IMR-90 (cell line): ENCODE data around the gene PIAS1. TPM values are rescaled to one million over a fixed set of nuclear protein-coding genes. Genes with fewer than 3 reads are reported as not detected.

Experiments used
- ATAC-seq: fragments of 200-7000 bp; cut with Tn5 transposase; 2 replicates; pipeline ENCODE4 v1.9.1; 2020; ENCODE audit warnings: low read depth, mild to moderate bottlenecking, moderate library complexity
- BruUV-seq: library from RNA; stranded (reverse); fragments of 400-500 nt; replicated peaks from 2 replicates; lab custom pipeline; 2021; lab: Mats Ljungman, UMichigan
- CTCF ChIA-PET: fragments of 300-600 bp; formaldehyde crosslinking; extraction: SDS; loops from one replicate; lab custom pipeline; 2021; ENCODE audit warnings: antibody characterized with exemption; lab: Yijun Ruan, JAX
- POLR2A ChIA-PET: fragments of 300-600 bp; sonication (Branson Sonifier 250); formaldehyde crosslinking; loops from one replicate; lab custom pipeline; 2022; ENCODE audit warnings: antibody characterized with exemption; ENCODE audit not compliant: unreplicated experiment; lab: Charles Lee
- DNase-seq: peaks from one replicate; pipeline ENCODE4 v3.0.0; 2013
- H2AFZ ChIP-seq: replicated peaks from 2 replicates; pipeline ENCODE3; 2013; ENCODE audit warnings: low read length, mild to moderate bottlenecking; ENCODE audit not compliant: poor library complexity
- H2AK5ac ChIP-seq: 2 replicates; pipeline ENCODE4 v1.6.1; 2013; ENCODE audit warnings: low read depth, low read length, inconsistent platforms
- H2AK9ac ChIP-seq: replicated peaks from 2 replicates; pipeline ENCODE3; 2013; ENCODE audit warnings: mild to moderate bottlenecking, low read depth, low read length, moderate library complexity; ENCODE audit not compliant: poor library complexity
- H2BK120ac ChIP-seq: 2 replicates; pipeline ENCODE4 v1.6.1; 2013; ENCODE audit warnings: low read depth, low read length, inconsistent platforms
- H2BK15ac ChIP-seq: 3 replicates; pipeline ENCODE4 v1.6.1; 2013; ENCODE audit warnings: low read depth, low read length, inconsistent platforms
- H2BK20ac ChIP-seq: 2 replicates; pipeline ENCODE4 v1.6.1; 2013; ENCODE audit warnings: low read depth, mild to moderate bottlenecking, inconsistent platforms, low read length, moderate library complexity
- H2BK5ac ChIP-seq: 2 replicates; pipeline ENCODE4 v1.6.1; 2013; ENCODE audit warnings: mild to moderate bottlenecking, low read depth, low read length, inconsistent platforms; ENCODE audit not compliant: poor library complexity, severe bottlenecking
- H3K14ac ChIP-seq: replicated peaks from 2 replicates; pipeline ENCODE4 v1.6.1; 2013; ENCODE audit warnings: low read depth, low read length, inconsistent platforms
- H3K18ac ChIP-seq: 2 replicates; pipeline ENCODE4 v1.6.1; 2013; ENCODE audit warnings: low read depth, low read length, control low read depth
- H3K23ac ChIP-seq: 2 replicates; pipeline ENCODE4 v1.6.1; 2013; ENCODE audit warnings: low read depth, low read length, inconsistent platforms
- H3K27ac ChIP-seq: 2 replicates; pipeline ENCODE4 v1.5.1; 2013; ENCODE audit warnings: mild to moderate bottlenecking, control low read depth, low read length; ENCODE audit not compliant: insufficient read depth
- H3K27me3 ChIP-seq: 2 replicates; pipeline ENCODE4 v1.6.1; 2013; ENCODE audit warnings: low read length; ENCODE audit not compliant: control insufficient read depth, insufficient read depth
- H3K36me3 ChIP-seq: 2 replicates; pipeline ENCODE4 v1.6.1; 2013; ENCODE audit warnings: low read length, mixed read lengths; ENCODE audit not compliant: control insufficient read depth, insufficient read depth
- H3K4ac ChIP-seq: 2 replicates; pipeline ENCODE4 v1.6.1; 2013; ENCODE audit warnings: low read depth, low read length, inconsistent platforms
- H3K4me1 ChIP-seq: 2 replicates; pipeline ENCODE4 v1.6.1; 2013; ENCODE audit warnings: low read length, mixed read lengths; ENCODE audit not compliant: control insufficient read depth, insufficient read depth
- H3K4me2 ChIP-seq: 2 replicates; pipeline ENCODE4 v1.6.1; 2013; ENCODE audit warnings: low read depth, mild to moderate bottlenecking, control low read depth, low read length, moderate library complexity
- H3K4me3 ChIP-seq: 2 replicates; pipeline ENCODE4 v1.5.1; 2013; ENCODE audit warnings: low read depth, mild to moderate bottlenecking, control low read depth, low read length, moderate library complexity; ENCODE audit not compliant: insufficient read depth
- H3K56ac ChIP-seq: 2 replicates; pipeline ENCODE4 v1.6.1; 2013; ENCODE audit warnings: low read length, inconsistent platforms; ENCODE audit not compliant: insufficient read depth; ENCODE audit errors: extremely low read depth
- H3K79me1 ChIP-seq, 2 experiments: 2 replicates each; pipeline ENCODE4 v1.6.1; 2013; ENCODE audit warnings: low read length in 2 of 2, inconsistent platforms in 1 of 2, low read depth in 1 of 2
- H3K9ac ChIP-seq: 2 replicates; pipeline ENCODE4 v1.6.1; 2013; ENCODE audit warnings: low read depth, low read length, control low read depth
- H3K9me1 ChIP-seq: 2 replicates; pipeline ENCODE4 v1.6.1; 2013; ENCODE audit warnings: low read length, inconsistent platforms; ENCODE audit not compliant: insufficient read depth
- H3K9me3 ChIP-seq: 2 replicates; pipeline ENCODE4 v1.6.1; 2013; ENCODE audit warnings: low read length; ENCODE audit not compliant: control insufficient read depth, insufficient read depth
- H4K20me1 ChIP-seq: 2 replicates; pipeline ENCODE4 v1.6.1; 2013; ENCODE audit warnings: low read length, inconsistent platforms; ENCODE audit not compliant: insufficient read depth
- H4K5ac ChIP-seq: 2 replicates; pipeline ENCODE4 v1.6.1; 2013; ENCODE audit warnings: mild to moderate bottlenecking, low read depth, low read length, control low read depth
- H4K8ac ChIP-seq, 2 experiments: 2 replicates each; pipeline ENCODE4 v1.6.1; 2013; ENCODE audit warnings: low read depth in 2 of 2, low read length in 2 of 2, control low read depth in 1 of 2, inconsistent platforms in 1 of 2
- H4K91ac ChIP-seq: 2 replicates; pipeline ENCODE4 v1.6.1; 2013; ENCODE audit warnings: low read depth, low read length, inconsistent platforms; ENCODE audit not compliant: insufficient read depth
- CEBPB ChIP-seq: IDR thresholded peaks from 2 replicates; pipeline ENCODE4 v1.6.1; 2012; ENCODE audit warnings: low read depth, low read length, improper control_type of control experiment
- FOS ChIP-seq: fragments of 150-350 bp; IDR thresholded peaks from 2 replicates; pipeline ENCODE4 v1.6.1; 2016; ENCODE audit warnings: low read depth, low read length
- MAZ ChIP-seq: IDR thresholded peaks from 2 replicates; pipeline ENCODE4 v1.6.1; 2012; ENCODE audit warnings: low read depth, mild to moderate bottlenecking, low read length, improper control_type of control experiment, moderate library complexity, borderline replicate concordance
- MXI1 ChIP-seq: IDR thresholded peaks from 2 replicates; pipeline ENCODE4 v1.6.1; 2012; ENCODE audit warnings: low read depth, mild to moderate bottlenecking, low read length, moderate library complexity, borderline replicate concordance
- POLR2A ChIP-seq: IDR thresholded peaks from 2 replicates; pipeline ENCODE4 v1.6.1; 2012; ENCODE audit warnings: mild to moderate bottlenecking, low read depth, low read length
- RFX5 ChIP-seq: IDR thresholded peaks from 2 replicates; pipeline ENCODE4 v1.8.0; 2012; ENCODE audit warnings: low read depth, mild to moderate bottlenecking, low read length, moderate library complexity
- dilution Hi-C: fragments of 300-500 bp; cut with HindIII; formaldehyde crosslinking; loops from one replicate; pipeline ENCODE4 v1.14.3; 2018; ENCODE audit warnings: low sequenced_read_pairs; ENCODE audit not compliant: unreplicated experiment
- in situ Hi-C: fragments of 300-500 bp; cut with MboI; formaldehyde crosslinking; loops from 3 replicates; pipeline ENCODE4 v1.14.3; 2019; ENCODE audit warnings: low sequenced_read_pairs, inconsistent platforms, mixed read lengths
- intact Hi-C: fragments of 100-400 bp; cut with micrococcal nuclease; formaldehyde crosslinking; loops from 2 replicates; pipeline ENCODE4 v1.10.0; 2022
- polyA plus RNA-seq, 3 experiments: library from polyadenylated mRNA; depleted of rRNA; stranded (reverse); fragments of >200 nt; gene quantifications; 2 replicates each; pipeline ENCODE4 v1.2.3, GENCODE V29; 2012; ENCODE audit warnings: low replicate concordance in 1 of 3
- total RNA-seq: library from RNA; depleted of rRNA; stranded (reverse); fragments of >200 nt; gene quantifications from 2 replicates; pipeline ENCODE4 v1.2.3, GENCODE V29; 2012

PIAS1 gene
- total and polyA plus RNA-seq, 2 of the 4 experiments (the other 2 are of a cell fraction): 20.0 to 63.6 TPM

GRCh38 chr15:68057034-68057433 is 2.9 kb downstream of the PIAS1 start:
- ATAC-seq: no peak
- in situ Hi-C loops: no loop called here
- Histone ChIP-seq H2BK120ac (no peak overlapping the region), H2BK5ac (no peak overlapping the region), H2AFZ (no peak overlapping the region), H2BK20ac (no peak overlapping the region), H3K23ac (no peak overlapping the region), H2AK9ac (no peak overlapping the region), H2BK15ac (no peak overlapping the region), H3K36me3 (0 out of 2 replicates have a peak, but pooled peaks cover 2% of the 10 kb centered on the region), H3K18ac (no peak overlapping the region), H4K8ac (no peak overlapping the region), H3K9me1 (no peaks in the 10 kb centered on the region), H3K4me1 (no peaks in the 10 kb centered on the region; the same call in 1 of the 2 replicates), H3K56ac (no peak overlapping the region), H3K27ac (no peak overlapping the region), H3K4me3 (no peak overlapping the region), H4K91ac (no peak overlapping the region), H2AK5ac (no peak overlapping the region), H3K79me1 (peaks cover 2 to 47% of the 10 kb centered on the region in 2 experiments; a peak in 2 of 4 replicates), H3K4ac (no peak overlapping the region), H3K9me3 (no peaks in the 10 kb centered on the region), H3K9ac (no peak overlapping the region), H3K27me3 (no peaks in the 10 kb centered on the region), H3K4me2 (no peak overlapping the region; the same call in 1 of the 2 replicates), H3K14ac (no peak overlapping the region), H4K5ac (no peak overlapping the region), H4K20me1 (peaks cover 63% of the 10 kb centered on the region)
- no TSS peak for BruUV-seq
- DNase-seq: no peak
- POLR2A ChIA-PET: interaction anchor here (0.6 kb wide), 1 partner anchor 11 kb away, joined by 6 read pairs; no protein-coding TSS in a partner anchor
- dilution Hi-C loops: no loop called here
- TF ChIP-seq POLR2A: no peak
- no peak for TF ChIP-seq FOS
- no peak for TF ChIP-seq MAZ
- no peak for TF ChIP-seq RFX5
- TF ChIP-seq CEBPB: peak; percentile 43; the same call in 1 of the 2 replicates
- TF ChIP-seq MXI1: no peak
- CTCF ChIA-PET: no interaction called here
- intact Hi-C loops: no loop called here
